Measurements from ENCODE around the gene TRIM7.
"Not testable (repeated sequence)": the region's sequence is repeated elsewhere in the genome, so short reads cannot be mapped to it uniquely, and the experiment has no call there.

The TRIM7 gene

GRCh38 chr5:181210698-181211097, 5.7 kb upstream of the TRIM7 start:
- DNase-seq: not testable (repeated sequence)

GRCh38 chr5:181210148-181210547, 5.2 kb upstream of the TRIM7 start:
- not testable (repeated sequence) for DNase-seq

DNA sequence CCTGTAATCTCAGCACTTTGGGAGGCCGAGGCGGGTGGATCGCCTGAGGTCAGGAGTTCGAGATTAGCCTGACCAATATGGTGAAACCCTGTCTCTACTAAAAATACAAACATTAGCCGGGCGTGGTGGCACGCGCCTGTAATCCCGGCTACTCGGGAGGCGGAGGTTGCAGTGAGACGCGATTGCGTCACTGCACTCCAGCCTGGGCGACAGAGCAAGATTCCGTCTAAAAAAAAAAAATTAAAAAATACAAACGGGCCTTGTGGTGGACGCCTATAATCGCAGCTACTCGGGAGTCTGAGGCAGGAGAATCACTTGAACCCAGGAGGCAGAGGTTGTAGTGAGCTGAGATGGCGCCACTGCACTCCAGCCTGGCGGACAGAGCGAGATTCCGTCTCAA, 4.0 kb upstream of the TRIM7 start:
- DNase-seq: not testable (repeated sequence)

GRCh38 chr5:181207960-181208253, 2.9 kb upstream of the TRIM7 start:
- no peak for DNase-seq

GRCh38 chr5:181207214-181207959, 2.4 kb upstream of the TRIM7 start:
- no peak for DNase-seq

DNA sequence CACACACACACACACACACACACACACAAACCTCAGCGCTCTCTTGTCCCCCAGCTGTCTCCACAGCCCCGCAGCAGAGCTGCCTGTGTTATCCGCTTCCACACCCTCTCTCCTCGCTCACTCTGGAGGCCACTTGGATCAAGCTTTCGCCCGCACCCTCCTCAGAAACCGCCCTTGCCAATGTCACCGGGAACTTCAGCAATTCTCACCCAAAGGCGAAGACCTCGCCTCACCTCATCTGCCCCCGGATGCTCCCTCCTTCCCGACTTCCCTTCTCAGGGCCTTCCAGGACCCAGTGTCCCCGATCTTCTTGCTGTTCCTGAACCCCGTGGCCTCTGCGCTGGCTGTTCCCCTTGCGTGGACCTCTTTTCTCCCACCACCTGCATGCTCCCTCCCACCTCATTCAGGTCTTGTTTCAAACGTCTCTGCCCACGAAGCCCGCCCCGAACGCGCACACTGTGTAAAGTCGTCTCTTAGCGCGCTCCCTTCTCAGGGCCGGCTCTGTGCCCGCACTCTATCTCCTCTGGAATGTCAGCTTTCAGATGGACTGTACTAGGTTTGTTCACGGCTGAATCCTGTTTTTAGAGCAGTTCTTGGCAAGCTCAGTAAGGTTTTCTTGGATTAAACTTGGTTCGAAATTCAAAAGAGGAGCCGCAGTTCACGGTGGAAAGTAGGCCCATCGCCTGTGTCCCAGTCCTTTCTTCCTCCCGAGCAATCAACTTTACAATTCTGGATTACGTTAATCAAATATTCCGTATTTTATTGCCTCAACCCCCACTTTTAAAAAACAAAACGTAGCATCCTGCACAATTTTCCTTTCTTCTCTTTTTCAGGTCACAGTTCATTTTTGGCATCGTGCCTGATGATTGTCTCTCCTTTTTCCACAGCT, 1.0 kb upstream of the TRIM7 start:
- DNase-seq: no peak

GRCh38 chr5:181204113-181204825, 727 bp downstream of the TRIM7 start:
- no peak for DNase-seq

- DNase-seq: no peak
Measured at GRCh38 chr5:181203777-181204112, 1.3 kb downstream of the TRIM7 start.

GRCh38 chr5:181203093-181203711, 1.8 kb downstream of the TRIM7 start:
- DNase-seq: no peak

DNA sequence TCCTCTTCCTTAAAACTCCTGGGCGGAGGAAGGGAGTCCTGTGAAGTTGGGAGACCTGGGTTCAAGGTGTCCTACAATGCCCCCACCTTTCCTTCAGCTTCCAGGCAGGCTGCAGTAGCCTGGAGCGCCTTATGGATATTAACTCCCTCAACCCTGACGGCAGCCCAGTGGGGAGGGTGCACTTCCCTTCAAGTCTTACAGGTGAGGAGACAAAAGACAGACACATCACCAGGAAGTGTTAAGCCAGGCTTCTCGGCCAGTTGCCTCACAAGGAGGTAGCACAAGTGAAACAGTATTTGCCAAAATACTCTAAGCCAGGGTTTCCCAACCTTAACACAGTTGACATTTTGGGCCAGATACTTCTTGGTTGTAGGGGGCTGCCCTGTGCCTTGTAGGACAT, 4.2 kb downstream of the TRIM7 start:
- DNase-seq: no peak

DNA sequence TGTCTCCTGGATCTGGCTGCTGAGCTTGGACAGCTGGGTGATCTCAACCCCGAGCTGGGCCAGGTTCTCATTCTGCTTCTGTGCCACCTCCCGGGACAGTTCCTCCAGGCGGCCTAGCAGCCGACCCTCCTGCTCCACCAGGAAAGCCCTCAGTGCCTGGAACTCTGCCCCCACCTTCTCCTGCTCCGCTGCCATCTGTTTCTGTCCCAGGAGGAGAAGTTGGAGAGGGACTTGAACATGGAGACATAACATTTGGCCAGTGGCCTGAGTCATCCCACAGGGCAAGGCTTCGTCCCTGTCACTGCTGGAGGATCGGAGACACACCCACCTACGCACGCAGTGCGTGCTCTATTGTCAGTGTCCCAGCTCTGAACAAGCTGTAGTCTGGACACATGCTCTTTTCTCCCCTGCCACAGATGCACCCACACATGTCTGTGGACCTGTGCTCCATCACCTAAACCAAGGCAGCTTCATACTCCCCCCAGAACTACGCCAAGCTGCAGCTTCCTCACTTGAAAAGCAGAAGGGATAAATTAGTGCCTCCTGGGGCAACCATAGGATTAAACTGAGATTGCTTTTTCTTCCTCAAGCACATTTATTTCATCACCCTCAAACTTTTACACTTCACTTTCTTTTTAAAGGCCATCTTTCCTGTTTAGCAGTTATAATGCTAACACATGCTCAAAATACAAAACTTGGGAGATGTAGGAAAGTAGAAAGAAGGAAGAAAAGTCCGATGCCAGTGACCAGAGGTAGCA, 4.9 kb downstream of the TRIM7 start:
- DNase-seq: no peak

GRCh38 chr5:181198905-181199519, 6.0 kb downstream of the TRIM7 start:
- no peak for DNase-seq

DNA sequence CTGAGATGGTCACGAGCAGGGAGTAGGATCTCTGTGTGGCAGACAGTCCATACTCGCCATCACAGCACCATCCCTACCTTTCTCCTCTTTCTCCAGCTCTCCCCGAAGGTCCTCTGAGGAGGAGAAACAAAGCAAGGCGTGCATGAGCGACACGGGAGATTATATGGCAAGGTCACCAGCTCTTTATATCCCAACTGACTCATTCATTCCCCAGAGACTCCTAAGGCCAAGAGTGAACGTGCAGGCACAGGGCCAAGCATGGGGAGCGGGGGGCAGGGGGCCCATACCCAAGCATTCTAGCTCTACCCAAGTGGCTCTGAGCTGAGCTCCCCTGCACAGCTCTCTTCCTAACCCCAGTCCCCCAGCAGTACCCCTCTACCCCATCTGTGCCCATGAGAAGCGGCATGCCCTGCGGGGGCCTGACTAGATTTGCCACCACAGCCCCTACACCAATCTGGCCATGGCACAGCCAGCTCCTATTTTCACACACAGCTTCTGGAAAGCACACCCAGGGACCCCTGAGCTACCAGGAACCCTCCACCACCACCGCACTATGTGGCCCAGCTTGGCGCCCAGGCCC, 6.8 kb downstream of the TRIM7 start:
- DNase-seq: no peak

DNA sequence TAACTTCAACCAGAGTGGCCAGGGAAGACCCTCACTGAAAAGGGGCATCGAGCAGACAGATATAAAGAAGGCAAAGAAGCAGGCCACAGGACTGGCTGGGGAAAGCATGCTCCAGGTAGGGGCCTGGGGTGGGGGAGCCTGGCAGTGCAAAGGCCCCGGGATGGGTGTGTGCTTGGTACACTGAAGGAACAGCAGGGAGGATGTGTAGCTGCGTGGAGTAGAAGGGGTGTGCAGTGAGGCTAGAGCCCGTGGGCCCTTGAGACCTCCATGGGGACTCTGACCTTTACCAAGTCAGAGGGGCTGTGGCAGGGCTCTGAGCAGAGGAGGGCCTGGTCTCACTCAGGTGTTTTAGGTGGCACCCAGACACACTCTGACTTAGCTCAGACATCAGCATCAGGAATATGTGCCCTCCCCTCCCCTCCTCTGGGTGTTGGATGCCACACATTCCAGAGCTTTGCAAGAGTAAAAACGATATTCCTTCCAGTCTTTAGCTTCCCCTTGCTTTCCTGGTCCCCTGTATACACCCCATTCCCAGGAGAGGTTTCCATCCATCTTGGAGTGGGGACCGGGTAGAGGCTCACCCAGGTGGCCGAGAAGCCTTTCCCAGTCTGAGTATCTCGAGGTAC, 7.6 kb downstream of the TRIM7 start:
- no peak for DNase-seq

GRCh38 chr5:181195249-181195761, 9.7 kb downstream of the TRIM7 start:
- DNase-seq: no peak

DNA sequence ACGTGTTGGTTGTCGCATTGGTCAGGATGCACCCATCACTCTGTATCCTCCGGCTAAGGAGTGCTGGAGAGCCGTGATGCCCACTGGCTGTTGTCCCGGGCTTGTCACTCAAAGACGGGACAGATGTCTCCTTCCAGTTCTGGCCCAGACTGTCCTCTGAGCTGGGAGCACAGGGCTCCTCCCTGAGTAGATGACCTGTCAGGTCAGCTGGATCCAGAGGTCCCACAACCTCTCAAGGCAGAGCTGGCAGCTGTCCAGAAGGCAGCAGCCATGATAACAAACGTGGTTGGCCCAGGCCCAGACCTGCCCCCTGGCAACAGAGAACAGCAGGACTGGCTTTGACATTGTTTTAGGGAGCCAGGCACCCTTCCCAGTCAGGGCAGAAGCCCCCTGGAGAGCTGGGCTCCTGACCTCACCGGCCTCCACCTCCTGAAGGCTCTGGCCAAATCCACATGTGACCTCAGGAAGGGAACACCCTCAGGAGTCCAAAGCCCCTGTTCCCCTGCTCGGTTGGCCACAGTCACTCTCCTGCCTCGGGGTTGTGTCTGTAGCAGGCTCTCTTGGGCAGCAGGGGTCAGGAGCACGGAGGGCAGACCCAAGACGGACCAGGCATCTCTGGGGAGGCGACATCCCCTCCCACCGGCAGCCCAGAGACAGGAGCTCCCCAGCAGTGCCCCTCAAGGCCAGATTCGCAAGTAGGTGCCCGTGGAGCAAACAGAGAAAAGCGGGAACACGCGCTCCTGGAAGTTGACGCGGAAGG, 10.3 kb downstream of the TRIM7 start:
- no peak for DNase-seq

DNA sequence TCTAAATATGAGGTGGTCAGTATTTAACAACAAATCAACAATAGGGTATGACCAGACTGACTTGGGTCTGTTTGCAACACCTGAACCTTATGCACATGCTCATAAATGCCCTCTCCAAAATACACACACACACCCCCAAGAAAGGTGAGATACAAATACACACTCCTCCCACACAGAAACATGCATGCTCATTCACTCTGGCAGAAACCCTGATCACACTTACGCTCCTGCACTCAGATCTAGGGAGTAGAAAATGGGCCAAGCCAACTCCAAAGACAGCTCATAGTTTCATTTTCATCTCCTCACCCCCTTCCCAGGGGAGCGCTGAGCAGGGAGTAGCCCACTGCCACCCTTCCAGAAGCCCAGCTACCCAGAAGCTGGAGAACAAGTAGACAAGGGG, 11.3 kb downstream of the TRIM7 start:
- DNase-seq: no peak

- no peak for DNase-seq
Measured at GRCh38 chr5:181192337-181193046, 12.5 kb downstream of the TRIM7 start.

DNA sequence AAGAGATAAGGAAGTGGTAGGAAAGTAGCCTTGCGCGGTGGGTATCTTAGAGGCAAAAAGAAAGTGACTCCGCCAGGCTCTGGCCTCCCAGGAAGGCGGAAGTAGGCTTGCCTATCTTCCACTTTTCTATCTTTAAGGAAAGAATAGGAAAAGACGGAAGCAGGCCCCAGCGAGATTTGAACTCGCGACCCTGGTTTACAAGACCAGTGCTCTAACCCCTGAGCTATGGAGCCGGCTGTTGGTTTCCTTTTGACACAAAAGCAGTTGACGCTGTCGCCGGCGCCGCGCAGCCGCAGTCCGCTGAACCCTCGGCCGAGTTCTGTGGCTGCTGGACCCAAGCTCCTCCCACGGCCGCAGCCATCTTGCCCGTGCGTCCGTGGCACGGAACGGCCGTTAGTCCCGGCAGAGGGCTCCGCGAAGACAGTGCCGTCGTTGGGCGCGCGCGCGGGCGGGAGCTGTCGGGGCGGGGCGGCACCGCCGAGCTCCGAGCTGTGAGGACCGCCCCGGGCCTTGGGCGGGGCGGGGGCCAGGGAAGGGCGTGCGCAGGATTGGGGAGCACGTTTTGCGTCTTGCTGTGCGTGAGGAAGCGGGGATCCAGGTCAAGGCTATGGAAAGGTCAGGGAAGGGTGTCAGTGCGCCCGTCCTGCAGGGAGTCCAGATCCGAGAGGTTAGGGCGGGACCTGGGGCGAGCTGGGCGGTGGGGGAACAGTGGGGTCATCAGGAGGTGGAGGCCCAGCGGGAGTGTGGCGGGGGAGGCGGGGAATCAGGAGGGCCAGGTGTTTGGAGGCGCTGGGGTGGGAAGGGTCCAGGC, 13.3 kb downstream of the TRIM7 start:
- no peak for DNase-seq

Data from NCI-H510A treated with DMSO at 0.1 percent for 48 hours (cell line).